Measurements from ENCODE around the gene SERPINC1.
"Not testable (repeated sequence)": the region's sequence is repeated elsewhere in the genome, so short reads cannot be mapped to it uniquely, and the experiment has no call there.

The SERPINC1 gene

DNA sequence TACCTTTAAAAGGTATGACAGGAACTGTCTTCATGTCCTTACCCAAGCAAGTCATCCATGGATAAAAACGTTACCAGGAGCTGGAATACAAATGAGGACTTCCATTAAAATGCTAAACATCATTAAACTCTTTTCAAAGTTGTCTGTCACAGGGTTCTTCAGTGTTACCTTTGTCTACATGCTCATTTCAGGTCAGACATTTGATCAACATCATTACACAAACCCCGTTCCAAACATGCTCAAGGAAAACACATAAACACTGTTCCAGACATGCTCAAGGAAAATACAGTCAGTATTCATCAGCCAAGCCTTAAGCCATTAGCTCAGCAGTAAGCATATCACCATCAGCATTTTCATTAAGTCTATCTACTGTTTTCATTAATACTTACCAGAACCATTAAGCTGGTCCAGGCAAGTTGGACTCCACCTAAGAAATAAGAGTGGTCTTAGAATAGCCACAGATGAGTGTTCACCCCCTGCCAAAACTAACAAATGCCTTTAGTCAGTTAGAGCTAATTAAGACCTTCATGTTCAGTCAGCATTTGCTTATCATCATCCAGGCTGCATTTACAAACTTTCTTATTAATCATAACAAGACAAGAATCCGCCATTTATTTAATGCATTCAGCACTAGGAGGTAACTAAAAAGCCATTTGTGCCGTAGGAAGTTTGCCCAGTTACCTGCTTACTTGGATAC is 51.5 kb downstream of the SERPINC1 start:
- Histone ChIP-seq H3K9ac (no peak overlapping the region), H3K79me2 (no peaks in the 10 kb centered on the region), H3K27me3 (ENCODE audit: control insufficient read depth, insufficient read depth, low read length) (no peaks in the 10 kb centered on the region), H3K4me2 (ENCODE audit: low read length) (peak overlapping the region; percentile 89), H3K9me3 (ENCODE audit: control insufficient read depth, low read length) (no peaks in the 10 kb centered on the region), H3K36me3 (ENCODE audit: control insufficient read depth, insufficient read depth, low read length) (no peaks in the 10 kb centered on the region), H3K27ac (peak overlapping the region; percentile 91), H3K4me3 (ENCODE audit: low read depth, low read length) (peak overlapping the region; percentile 85), H3K4me1 (peaks cover 5% of the 10 kb centered on the region), H2AFZ (no peak overlapping the region)
- TF ChIP-seq, protein P1, sequence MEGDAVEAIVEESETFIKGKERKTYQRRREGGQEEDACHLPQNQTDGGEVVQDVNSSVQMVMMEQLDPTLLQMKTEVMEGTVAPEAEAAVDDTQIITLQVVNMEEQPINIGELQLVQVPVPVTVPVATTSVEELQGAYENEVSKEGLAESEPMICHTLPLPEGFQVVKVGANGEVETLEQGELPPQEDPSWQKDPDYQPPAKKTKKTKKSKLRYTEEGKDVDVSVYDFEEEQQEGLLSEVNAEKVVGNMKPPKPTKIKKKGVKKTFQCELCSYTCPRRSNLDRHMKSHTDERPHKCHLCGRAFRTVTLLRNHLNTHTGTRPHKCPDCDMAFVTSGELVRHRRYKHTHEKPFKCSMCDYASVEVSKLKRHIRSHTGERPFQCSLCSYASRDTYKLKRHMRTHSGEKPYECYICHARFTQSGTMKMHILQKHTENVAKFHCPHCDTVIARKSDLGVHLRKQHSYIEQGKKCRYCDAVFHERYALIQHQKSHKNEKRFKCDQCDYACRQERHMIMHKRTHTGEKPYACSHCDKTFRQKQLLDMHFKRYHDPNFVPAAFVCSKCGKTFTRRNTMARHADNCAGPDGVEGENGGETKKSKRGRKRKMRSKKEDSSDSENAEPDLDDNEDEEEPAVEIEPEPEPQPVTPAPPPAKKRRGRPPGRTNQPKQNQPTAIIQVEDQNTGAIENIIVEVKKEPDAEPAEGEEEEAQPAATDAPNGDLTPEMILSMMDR (IDR thresholded peaks at IDR 0.05), result no peak

GRCh38 chr1:173864179-173864867 is 52.8 kb downstream of the SERPINC1 start:
- TF ChIP-seq, protein P1 (IDR thresholded peaks at IDR 0.05), result no peak
- Histone ChIP-seq H3K4me2 (ENCODE audit: low read length) (no peak overlapping the region), H3K4me3 (ENCODE audit: low read depth, low read length) (no peak overlapping the region), H2AFZ (no peak overlapping the region), H3K79me2 (no peaks in the 10 kb centered on the region), H3K27me3 (ENCODE audit: control insufficient read depth, insufficient read depth, low read length) (no peaks in the 10 kb centered on the region), H3K9me3 (ENCODE audit: control insufficient read depth, low read length) (no peaks in the 10 kb centered on the region), H3K36me3 (ENCODE audit: control insufficient read depth, insufficient read depth, low read length) (no peaks in the 10 kb centered on the region), H3K4me1 (peaks cover 3% of the 10 kb centered on the region), H3K27ac (no peak overlapping the region), H3K9ac (no peak overlapping the region)

- Histone ChIP-seq H3K4me2 (ENCODE audit: low read length) (no peak overlapping the region), H3K27ac (no peak overlapping the region), H3K4me3 (ENCODE audit: low read depth, low read length) (no peak overlapping the region), H2AFZ (no peak overlapping the region), H3K4me1 (peaks cover 3% of the 10 kb centered on the region), H3K9me3 (ENCODE audit: control insufficient read depth, low read length) (no peaks in the 10 kb centered on the region), H3K36me3 (ENCODE audit: control insufficient read depth, insufficient read depth, low read length) (no peaks in the 10 kb centered on the region), H3K79me2 (no peaks in the 10 kb centered on the region), H3K9ac (no peak overlapping the region), H3K27me3 (ENCODE audit: control insufficient read depth, insufficient read depth, low read length) (no peaks in the 10 kb centered on the region)
- TF ChIP-seq, protein P1 (IDR thresholded peaks at IDR 0.05), result no peak
Measured at GRCh38 chr1:173863224-173864161, 53.6 kb downstream of the SERPINC1 start.

DNA sequence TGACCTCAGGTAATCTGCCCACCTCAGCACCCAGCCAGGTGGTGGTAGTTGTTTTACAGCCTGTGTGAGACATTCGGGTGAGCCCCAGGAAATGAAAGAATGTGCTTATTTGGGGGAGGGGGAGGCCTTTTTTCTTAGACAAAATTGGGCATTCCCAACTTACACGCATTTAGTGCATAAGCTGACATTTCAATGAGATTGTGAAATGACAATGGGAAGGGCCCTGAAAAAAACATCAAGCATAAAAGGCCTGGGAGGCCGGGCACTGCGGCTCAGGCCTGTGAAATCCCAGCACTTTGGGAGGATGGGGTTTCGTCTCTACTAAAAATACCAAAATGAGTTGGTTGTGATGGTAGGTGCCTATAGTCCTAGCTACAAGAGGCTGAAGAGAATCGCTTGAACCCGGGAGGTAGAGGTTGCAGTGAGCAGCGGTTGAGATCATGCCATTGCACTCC is 54.3 kb downstream of the SERPINC1 start:
- Histone ChIP-seq H3K27ac (no peak overlapping the region), H3K9me3 (ENCODE audit: control insufficient read depth, low read length) (no peaks in the 10 kb centered on the region), H3K4me3 (ENCODE audit: low read depth, low read length) (no peak overlapping the region), H3K4me2 (ENCODE audit: low read length) (no peak overlapping the region), H3K79me2 (no peaks in the 10 kb centered on the region), H2AFZ (no peak overlapping the region), H3K27me3 (ENCODE audit: control insufficient read depth, insufficient read depth, low read length) (no peaks in the 10 kb centered on the region), H3K4me1 (peaks cover 3% of the 10 kb centered on the region), H3K36me3 (ENCODE audit: control insufficient read depth, insufficient read depth, low read length) (no peaks in the 10 kb centered on the region), H3K9ac (no peak overlapping the region)
- TF ChIP-seq, protein P1 (IDR thresholded peaks at IDR 0.05), result no peak

DNA sequence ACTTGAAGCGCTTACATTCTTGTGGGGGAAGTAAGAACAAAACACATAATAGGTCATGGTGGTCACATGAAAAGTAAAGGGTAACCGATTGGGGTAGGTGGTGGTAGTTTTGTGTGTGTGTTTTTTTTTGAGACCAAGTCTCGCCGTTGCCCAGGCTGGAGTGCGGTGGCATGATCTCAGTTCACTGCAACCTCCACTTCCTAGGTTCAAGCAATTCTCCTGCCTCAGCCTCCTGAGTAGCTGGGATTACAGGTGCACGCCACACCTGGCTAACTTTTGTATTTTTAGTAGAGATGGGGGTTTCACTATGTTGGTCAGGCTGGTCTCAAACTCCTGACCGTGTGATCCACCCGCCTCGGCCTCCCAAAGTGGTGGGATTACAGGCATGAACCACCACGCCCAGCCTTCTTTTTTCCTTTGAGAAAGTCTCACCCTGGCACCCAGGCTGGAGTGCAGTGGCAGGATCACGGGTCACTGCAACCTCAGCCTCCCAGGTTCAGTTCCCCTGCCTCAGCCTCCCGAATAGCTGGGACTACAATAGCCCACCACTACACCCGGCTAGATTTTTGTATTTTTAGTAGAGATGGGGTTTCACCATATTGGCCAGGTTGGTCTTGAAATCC is 54.9 kb downstream of the SERPINC1 start:
- H3K36me3 ChIP-seq (ENCODE audit: control insufficient read depth, insufficient read depth, low read length); H3K4me1 ChIP-seq; H3K27me3 ChIP-seq (ENCODE audit: control insufficient read depth, insufficient read depth, low read length); H2AFZ ChIP-seq; H3K9ac ChIP-seq; H3K9me3 ChIP-seq (ENCODE audit: control insufficient read depth, low read length); H3K27ac ChIP-seq; H3K4me3 ChIP-seq (ENCODE audit: low read depth, low read length); H3K4me2 ChIP-seq (ENCODE audit: low read length); H3K79me2 ChIP-seq: not testable (repeated sequence)

All from parathyroid adenoma (tissue), 2 donors.